ENCODE data around the gene PARD3.

GRCh38 chr10:34520084-34520483 lies 295.0 kb downstream of the PARD3 start:
- TF ChIP-seq CTCF (IDR thresholded peaks at IDR 0.05) (no peak), EZH2phosphoT487 (IDR thresholded peaks at IDR 0.05) (no peak), EZH2 (IDR thresholded peaks at IDR 0.05) (no peak)

Data from neural progenitor cell (in vitro differentiated cells).